Thyroid gland (tissue), 4 donors: Measurements from ENCODE around the gene DENND4A. TPM values are rescaled to one million over a fixed set of nuclear protein-coding genes. Genes with fewer than 3 reads are reported as not detected.

Experiments used
- DNase-seq, 2 donors: peaks; one replicate each; pipeline ENCODE4 v3.0.0-alpha.2; 2019
- H3K27ac ChIP-seq, 3 donors: fragments of 200-600 bp; sonication (generic); 1 replicate in 2 of 3; 2 replicates in 1 of 3; pipeline ENCODE4 v1.5.1; 2016 to 2019; ENCODE audit warnings: mild to moderate bottlenecking in 1 of 3, moderate library complexity in 1 of 3
- H3K27me3 ChIP-seq: fragments of 200-600 bp; sonication (generic); one replicate; pipeline ENCODE4 v1.5.1; 2019
- H3K36me3 ChIP-seq, 2 donors: fragments of 200-600 bp; sonication (generic); one replicate each; pipeline ENCODE4 v1.5.1; 2016 to 2019
- H3K4me1 ChIP-seq, 2 donors: fragments of 200-600 bp; sonication (generic); one replicate each; pipeline ENCODE4 v1.5.1; 2017 to 2019
- H3K4me3 ChIP-seq, 3 donors: fragments of 200-600 bp; sonication (generic); replicated peaks in 1 of 3; 1 replicate in 2 of 3; 2 replicates in 1 of 3; pipeline ENCODE4 v1.5.1; 2016; ENCODE audit warnings: mild to moderate bottlenecking in 1 of 3
- H3K9me3 ChIP-seq: fragments of 200-600 bp; sonication (generic); one replicate; pipeline ENCODE4 v1.5.1; 2017
- POLR2A ChIP-seq, 2 donors: fragments of 450-650 bp; IDR thresholded peaks; one replicate each; pipeline ENCODE4 v1.6.1; 2017; ENCODE audit warnings: antibody characterized with exemption in 2 of 2, mild to moderate bottlenecking in 2 of 2, moderate library complexity in 1 of 2
- WGBS, 2 donors: methylation state at CpG; one replicate each; pipeline ENCODE4 v1.1.5; 2017; 5-methylcytosine and 5-hydroxymethylcytosine counted together
- intact Hi-C: fragments of 100-400 bp; cut with DNase I; formaldehyde crosslinking; loops from one replicate; pipeline ENCODE4 v1.15.1; 2023
- total RNA-seq, 4 donors: library from RNA; depleted of rRNA; stranded (reverse); fragments of >200 nt; gene quantifications; one replicate each; pipeline ENCODE4 v1.2.3, GENCODE V29; 2016
- TF ChIP-seq, protein P1 (sequence below), 6 experiments: fragments of 200-600 bp in 3 of 6; fragments of 450-650 bp in 3 of 6; sonication (generic) in 3 of 6; IDR thresholded peaks; one replicate each; pipeline ENCODE4 v1.5.1; 2016 to 2019; ENCODE audit warnings: antibody characterized with exemption in 6 of 6, mild to moderate bottlenecking in 2 of 6, inconsistent platforms in 1 of 6, moderate library complexity in 1 of 6

DENND4A gene
- total RNA-seq, 4 donors from 2014 or later: 37.5 to 79.9 (median 45.7) TPM

DNA sequence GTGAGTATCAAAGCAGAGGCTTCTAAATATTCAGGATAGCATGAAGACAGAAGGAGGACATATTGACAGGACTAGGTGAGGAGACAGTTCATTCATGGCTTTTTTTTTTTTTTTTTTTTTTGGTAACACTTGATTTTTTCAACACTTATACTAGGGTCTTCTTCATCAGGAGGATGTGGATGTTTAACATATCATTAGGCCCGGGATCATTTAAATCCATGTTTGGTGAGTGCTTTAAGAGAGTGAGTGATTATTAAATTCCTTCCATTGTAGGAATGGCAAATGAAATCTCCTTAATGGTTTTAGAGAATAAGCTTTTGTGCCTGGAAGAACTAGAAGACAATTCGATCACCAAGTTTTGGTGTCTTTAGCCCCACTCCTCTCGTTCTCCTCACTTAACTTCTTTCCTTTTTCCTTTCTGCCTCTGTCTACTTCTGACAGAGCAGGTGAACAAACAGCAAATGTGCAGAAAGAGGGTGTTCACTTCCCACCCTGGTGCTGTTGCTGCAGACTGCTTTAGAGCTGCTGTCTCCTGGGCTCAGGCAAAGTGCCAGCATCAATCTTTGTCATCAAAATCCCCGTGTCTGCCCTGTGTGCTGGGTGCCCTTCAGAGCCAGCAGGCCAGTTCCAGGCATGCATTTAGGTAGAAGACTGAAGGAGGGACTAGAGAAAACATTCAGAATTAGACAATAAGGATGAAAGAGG, 41.6 kb upstream of the DENND4A start:
- H3K27ac ChIP-seq: peak overlapping the region; percentile 84 to 91 (median 90)
- peak; percentile 51 to 65 for DNase-seq
- H3K36me3 ChIP-seq: no peaks in the 10 kb centered on the region
- H3K4me1 ChIP-seq: peaks cover 58 to 71% of the 10 kb centered on the region in 2 donors
- WGBS, 2 donors: 42 to 46% methylated on average over 4 of the region's 4 CpGs
- H3K27me3 ChIP-seq: no peaks in the 10 kb centered on the region
- H3K4me3 ChIP-seq: no peak overlapping the region
- intact Hi-C loops: no loop called here
- H3K9me3 ChIP-seq: no peaks in the 10 kb centered on the region
- no peak for TF ChIP-seq POLR2A (IDR thresholded peaks at IDR 0.05)
- TF ChIP-seq, protein P1, sequence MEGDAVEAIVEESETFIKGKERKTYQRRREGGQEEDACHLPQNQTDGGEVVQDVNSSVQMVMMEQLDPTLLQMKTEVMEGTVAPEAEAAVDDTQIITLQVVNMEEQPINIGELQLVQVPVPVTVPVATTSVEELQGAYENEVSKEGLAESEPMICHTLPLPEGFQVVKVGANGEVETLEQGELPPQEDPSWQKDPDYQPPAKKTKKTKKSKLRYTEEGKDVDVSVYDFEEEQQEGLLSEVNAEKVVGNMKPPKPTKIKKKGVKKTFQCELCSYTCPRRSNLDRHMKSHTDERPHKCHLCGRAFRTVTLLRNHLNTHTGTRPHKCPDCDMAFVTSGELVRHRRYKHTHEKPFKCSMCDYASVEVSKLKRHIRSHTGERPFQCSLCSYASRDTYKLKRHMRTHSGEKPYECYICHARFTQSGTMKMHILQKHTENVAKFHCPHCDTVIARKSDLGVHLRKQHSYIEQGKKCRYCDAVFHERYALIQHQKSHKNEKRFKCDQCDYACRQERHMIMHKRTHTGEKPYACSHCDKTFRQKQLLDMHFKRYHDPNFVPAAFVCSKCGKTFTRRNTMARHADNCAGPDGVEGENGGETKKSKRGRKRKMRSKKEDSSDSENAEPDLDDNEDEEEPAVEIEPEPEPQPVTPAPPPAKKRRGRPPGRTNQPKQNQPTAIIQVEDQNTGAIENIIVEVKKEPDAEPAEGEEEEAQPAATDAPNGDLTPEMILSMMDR (IDR thresholded peaks at IDR 0.05): no peak

DNA sequence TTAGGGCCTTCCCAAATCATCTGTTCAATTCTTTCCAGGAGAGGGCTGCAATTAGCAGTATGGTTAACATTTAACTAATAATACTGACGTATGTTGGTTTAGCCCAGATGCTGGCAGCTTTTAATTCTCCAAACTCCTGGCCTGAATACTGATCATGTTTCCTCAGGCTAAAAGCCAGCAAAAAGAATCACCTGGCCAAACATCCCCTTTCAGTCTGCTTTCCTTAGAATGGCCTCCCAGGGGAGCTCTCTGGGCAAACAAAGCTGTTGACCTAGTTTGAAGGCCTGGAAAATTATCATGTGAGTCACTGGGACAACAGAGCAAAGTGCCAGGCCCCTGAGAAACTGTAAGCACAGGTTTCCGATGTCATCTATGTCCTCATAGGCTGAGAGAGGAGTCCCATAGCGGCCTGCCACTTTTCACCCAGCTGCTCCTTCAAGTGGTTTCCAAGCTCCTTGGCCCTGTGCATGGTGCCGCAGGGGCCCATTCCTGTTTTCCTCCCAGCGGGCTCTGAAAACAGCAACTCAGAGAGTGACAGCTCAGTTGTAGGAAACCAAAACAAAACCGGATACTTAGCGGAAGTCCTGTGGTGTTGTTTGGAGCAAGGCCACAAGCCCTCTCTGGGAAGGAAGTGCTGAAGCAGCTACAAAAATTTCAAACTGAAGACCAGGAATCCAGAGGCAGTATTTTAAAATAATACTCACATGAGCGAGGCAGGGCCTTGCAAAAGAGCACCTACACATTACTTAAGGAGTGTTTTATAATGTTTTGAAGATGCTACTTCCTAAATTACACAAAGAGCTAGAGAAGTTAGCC, 40.7 kb upstream of the DENND4A start:
- Histone ChIP-seq H3K4me1 (peaks cover 55 to 67% of the 10 kb centered on the region in 2 donors), H3K4me3 (no peak overlapping the region), H3K27ac (peak overlapping the region; percentile 84 to 91 (median 90)), H3K36me3 (no peaks in the 10 kb centered on the region), H3K9me3 (no peaks in the 10 kb centered on the region), H3K27me3 (no peaks in the 10 kb centered on the region)
- peak; percentile 96 to 97 for DNase-seq
- WGBS, 2 donors: 2 to 4% methylated on average over 6 to 8 of the region's 8 CpGs
- intact Hi-C loops: no loop called here
- TF ChIP-seq, protein P1 (IDR thresholded peaks at IDR 0.05): peak in 1 of 6 experiments; percentile 6
- peak in 1 of 2 donors; percentile 38 for TF ChIP-seq POLR2A (IDR thresholded peaks at IDR 0.05)

DNA sequence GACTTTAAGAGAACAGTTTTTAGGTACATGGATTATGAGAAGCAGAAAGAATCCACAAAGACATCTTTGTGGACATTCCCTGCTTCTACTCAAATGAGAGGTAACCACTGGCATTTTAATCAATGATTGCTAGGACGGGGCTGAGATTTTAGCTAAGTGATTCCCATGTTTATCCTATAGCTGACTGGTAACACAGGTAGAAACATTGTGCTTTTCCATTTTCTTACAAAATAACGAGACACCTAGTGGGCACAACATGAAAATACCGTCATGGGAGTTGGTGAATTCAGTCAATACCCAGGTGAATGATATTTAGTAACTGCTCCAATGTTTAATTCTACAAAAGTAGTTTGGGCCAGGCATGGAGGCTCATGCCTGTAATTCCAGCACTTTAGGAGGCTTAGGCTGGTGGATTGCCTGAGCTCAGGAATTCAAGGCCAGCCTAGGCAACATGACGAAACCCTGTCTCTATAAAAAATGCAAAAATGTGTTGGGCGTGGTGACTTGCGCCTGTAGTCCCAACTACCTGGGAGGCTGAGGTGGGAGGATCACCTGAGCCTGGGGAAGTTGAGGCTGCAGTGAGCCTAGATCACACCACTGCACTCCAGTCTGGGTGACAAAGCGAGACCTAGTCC, 37.2 kb upstream of the DENND4A start:
- H3K36me3 ChIP-seq: no peaks in the 10 kb centered on the region
- WGBS, 2 donors: 57 to 66% methylated on average over 7 of the region's 7 CpGs
- DNase-seq: no peak
- no peaks in the 10 kb centered on the region for H3K9me3 ChIP-seq
- H3K27ac ChIP-seq: peak overlapping the region in 1 of 3 donors; percentile 36
- no peaks in the 10 kb centered on the region for H3K27me3 ChIP-seq
- peaks cover 28 to 46% of the 10 kb centered on the region in 2 donors for H3K4me1 ChIP-seq
- intact Hi-C loops: loop anchor here (10.0 kb wide), 1 partner anchor 194 kb away; no protein-coding TSS in a partner anchor
- H3K4me3 ChIP-seq: no peak overlapping the region
- TF ChIP-seq POLR2A (IDR thresholded peaks at IDR 0.05): no peak
- TF ChIP-seq, protein P1 (IDR thresholded peaks at IDR 0.05): peak in 5 of 6 experiments; percentile 30 to 66 (median 49)

DNA sequence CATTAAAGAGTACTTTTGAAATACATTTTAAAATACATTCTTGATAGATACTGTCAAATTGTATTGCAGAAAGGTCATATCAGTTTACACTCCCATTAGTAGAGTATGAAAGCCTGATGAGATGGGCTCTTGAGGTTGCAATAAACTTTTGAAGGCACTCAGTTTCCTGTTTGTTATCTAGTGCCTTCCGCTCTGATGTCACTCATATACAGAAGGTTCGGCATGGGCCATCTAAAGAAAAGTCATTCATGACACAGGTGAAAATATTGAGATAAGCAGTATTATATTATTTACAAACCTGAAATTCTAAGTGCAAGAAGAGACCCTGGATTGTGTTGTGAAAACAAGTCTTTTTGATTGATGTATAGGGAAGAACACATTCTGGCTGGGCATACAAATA, 36.5 kb upstream of the DENND4A start:
- Histone ChIP-seq H3K27ac (no peak overlapping the region), H3K9me3 (no peaks in the 10 kb centered on the region), H3K27me3 (no peaks in the 10 kb centered on the region), H3K36me3 (no peaks in the 10 kb centered on the region), H3K4me3 (no peak overlapping the region), H3K4me1 (peaks cover 22 to 46% of the 10 kb centered on the region in 2 donors)
- DNase-seq: no peak
- WGBS, 2 donors: 85 to 89% methylated on average over 2 of the region's 2 CpGs
- intact Hi-C loops: loop anchor here (10.0 kb wide), 1 partner anchor 194 kb away; no protein-coding TSS in a partner anchor
- TF ChIP-seq POLR2A (IDR thresholded peaks at IDR 0.05): no peak
- TF ChIP-seq, protein P1 (IDR thresholded peaks at IDR 0.05): no peak
